Measurements from ENCODE around the gene FOXL3.
"Not testable (repeated sequence)": the region's sequence is repeated elsewhere in the genome, so short reads cannot be mapped to it uniquely, and the experiment has no call there.

Gene FOXL3

GRCh38 chr7:289756-290553, at the start of gene FOXL3:
Gene FOXL3, plus strand, starts transcription at chr7:290170. Its CDS starts 0 bp downstream, at chr7:290170.
- no peak for DNase-seq

DNA sequence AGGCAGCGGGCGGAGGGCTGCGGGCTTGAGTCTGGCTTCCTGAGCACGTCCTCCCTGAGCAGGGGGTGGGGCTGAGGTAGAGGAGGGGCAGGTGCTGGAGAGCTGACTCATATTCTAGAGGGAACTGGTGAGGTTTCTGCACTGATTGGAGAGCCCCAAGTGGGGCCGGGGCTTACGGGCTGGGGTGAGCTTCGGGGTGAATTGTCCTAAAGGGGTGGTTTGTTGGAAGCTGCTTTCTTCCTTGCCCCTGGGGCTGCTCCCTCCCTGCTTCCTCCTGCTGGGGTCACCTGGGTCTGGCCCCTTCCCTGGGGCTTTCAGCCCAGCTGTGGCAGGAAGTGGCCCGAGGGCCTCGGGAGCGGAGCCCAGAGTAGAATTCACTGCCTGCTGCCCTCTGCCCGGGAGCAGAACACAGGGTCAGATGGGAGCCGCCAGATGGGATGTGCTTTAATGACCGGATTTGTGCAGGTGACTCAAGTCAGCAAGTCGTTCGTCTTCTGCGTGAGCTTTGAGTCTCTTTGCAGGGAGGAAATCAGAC, 49.0 kb upstream of the FOXL3 start:
- DNase-seq: no peak

GRCh38 chr7:241513-241912, 48.5 kb upstream of the FOXL3 start:
- no peak for DNase-seq

GRCh38 chr7:242826-243579, 47.0 kb upstream of the FOXL3 start:
- not testable (repeated sequence) for DNase-seq

GRCh38 chr7:243580-243978, 46.4 kb upstream of the FOXL3 start:
- not testable (repeated sequence) for DNase-seq

DNA sequence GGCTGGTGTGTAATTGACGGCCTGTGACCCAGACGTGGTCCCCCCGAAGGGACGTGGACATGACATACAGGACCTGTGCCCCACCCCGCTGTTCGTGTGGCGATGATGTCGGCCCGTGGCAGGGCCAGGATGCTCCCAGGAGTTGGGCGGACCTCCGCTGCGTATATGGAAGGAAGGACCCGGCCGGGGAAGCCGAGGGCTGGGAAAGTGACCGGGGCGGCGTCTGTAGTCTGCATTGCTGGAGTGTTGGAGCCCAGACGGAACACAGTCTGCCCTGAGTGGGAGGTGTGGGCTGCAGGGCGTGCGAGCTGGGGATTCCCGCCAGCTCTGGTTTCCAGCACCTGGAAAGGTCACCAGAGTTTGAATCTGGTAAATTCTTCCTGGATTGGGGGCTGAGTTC, 45.0 kb upstream of the FOXL3 start:
- no peak for DNase-seq

DNA sequence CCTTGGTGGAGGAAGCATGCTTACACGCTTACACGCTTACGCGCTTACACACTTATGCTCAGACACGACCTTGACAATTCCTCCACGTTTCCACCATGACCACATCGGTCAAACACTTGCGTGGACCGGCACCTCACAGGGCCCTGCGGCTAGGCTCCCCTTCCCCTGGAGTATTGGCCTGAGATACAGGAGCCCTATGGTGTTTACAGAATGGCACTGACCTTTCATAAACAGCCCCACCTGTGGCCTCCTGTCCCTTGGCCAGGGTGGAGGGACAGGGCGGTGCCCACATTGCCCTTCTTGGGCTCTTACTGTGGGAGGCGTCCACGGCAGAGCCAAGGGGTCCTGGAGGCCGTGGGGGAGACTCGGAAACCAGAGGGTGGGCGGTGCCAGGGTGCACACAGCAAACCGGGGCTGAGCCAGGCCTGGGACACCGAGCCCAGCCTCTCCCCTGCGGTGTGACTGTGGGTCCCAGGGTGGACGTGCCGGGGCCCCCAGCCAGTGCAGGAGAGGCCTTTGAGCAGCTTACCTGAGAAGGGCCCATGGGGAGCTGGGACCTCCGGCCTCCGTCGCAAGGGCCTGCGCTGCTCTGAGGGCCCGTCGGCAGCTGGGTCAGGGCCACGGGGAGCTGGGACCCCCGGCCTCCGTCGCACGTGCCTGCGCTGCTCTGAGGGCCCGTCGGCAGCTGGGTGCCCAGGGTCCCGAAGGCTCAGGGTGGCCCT, 44.2 kb upstream of the FOXL3 start:
- DNase-seq: no peak

DNA sequence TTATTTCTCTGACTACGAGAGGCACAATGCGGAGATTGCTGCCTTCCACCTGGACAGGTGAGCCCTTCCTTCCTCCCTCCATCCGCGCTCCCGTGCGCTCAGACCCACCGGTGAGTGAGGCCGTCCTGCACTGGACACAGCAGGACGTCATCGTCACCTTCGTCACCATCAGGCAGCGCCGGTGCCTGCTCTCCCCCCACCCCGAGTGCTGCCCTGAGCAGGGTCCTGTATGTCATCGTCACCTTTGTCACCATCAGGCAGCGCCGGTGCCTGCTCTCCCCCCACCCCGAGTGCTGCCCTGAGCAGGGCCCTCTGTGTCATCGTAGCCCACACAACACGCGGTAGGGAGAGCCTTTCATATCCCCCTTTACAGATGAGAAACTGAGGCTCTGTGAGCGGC, 43.5 kb upstream of the FOXL3 start:
- DNase-seq: no peak

GRCh38 chr7:247181-247580, 42.8 kb upstream of the FOXL3 start:
- no peak for DNase-seq

GRCh38 chr7:247636-248035, 42.3 kb upstream of the FOXL3 start:
- DNase-seq: no peak

- no peak for DNase-seq
Measured at GRCh38 chr7:248732-249435, 41.1 kb upstream of the FOXL3 start.

GRCh38 chr7:249989-250388, 40.0 kb upstream of the FOXL3 start:
- no peak for DNase-seq

- DNase-seq: no peak
Measured at GRCh38 chr7:250523-250922, 39.4 kb upstream of the FOXL3 start.

GRCh38 chr7:251005-251404, 39.0 kb upstream of the FOXL3 start:
- DNase-seq: no peak

- DNase-seq: no peak
Measured at GRCh38 chr7:251446-252175, 38.4 kb upstream of the FOXL3 start.

DNA sequence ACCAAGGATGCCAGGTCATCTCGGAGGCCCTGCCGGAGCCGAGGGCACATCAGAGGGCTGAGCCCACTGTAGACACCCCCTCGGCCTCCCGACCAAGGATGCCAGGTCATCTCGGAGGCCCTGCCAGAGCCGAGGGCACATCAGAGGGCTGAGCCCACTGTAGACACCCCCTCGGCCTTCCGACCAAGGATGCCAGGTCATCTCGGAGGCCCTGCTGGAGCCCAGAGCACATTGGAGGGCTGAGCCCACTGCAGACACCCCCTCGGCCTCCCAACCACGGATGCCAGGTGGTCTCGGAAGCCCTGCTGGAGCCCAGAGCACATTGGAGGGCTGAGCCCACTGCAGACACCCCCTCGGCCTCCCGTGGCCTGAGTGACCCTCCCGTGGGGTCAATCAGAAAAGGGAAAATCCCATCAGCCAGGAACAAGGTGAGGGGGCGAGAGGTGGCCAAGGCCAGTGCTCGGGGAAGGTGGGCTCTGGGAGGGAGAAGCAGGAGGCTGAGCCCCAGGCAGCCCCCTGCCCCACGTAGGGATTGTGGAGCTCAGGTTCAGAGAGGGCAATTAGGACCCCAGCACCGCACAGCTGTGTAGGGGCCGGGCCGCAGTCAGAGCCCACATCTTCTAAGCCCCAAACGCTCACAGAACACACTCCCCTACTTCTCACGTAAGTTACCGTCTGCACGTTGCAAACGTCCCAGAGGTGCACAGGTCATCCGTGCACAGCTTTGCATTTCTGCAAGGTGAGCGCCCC, 37.6 kb upstream of the FOXL3 start:
- DNase-seq: no peak

DNA sequence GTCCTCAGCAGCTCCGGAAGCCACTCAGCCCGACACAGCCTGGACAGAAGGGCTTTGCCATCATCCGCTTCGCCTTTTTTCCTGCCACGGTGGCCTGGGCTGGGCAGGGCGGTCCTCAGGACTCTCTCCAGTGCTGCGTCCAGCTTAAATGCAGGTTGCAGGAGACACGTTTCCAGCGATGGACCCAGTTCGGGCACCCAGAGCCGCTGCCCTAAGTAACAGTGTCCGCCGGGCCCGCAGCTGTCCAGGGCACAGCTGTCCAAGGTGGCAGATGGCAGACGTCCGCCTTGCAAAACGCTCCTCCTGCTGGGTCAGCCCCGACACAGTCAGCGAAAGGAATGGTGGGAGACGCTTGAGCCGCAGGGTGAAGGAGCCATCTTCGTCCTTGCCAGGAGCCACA, 37.0 kb upstream of the FOXL3 start:
- no peak for DNase-seq

- DNase-seq: no peak
Measured at GRCh38 chr7:253581-254336, 36.2 kb upstream of the FOXL3 start.

All from hypothalamus (tissue), 51 donors.